Stimulated activated naive B cell treated with anti-CD40 and anti-IgM and Interleukin-4, amounts not matched to agents 10 μg/mL and 1 μg/mL and 100 μg/mL, for 72 hours (primary cell): Measurements from ENCODE around the gene TBC1D14.
"Not testable (repeated sequence)": the region's sequence is repeated elsewhere in the genome, so short reads cannot be mapped to it uniquely, and the experiment has no call there.

Source experiments
- ATAC-seq, 2 donors: fragments of 150-1000 bp; cut with Tn5 transposase; replicated peaks; 2 replicates each; pipeline ENCODE4 v1.10.0; 2021; ENCODE audit warnings: moderate library complexity in 1 of 2
- DNase-seq: peaks from one replicate; pipeline ENCODE4 v3.0.0; 2021
- H3K27ac Mint-ChIP-seq: one replicate; pipeline ENCODE4 v1.8.0; 2022; ENCODE audit warnings: mild to moderate bottlenecking, mixed read lengths
- H3K27me3 Mint-ChIP-seq, 2 donors: one replicate each; pipeline ENCODE4 v1.8.0; 2022; ENCODE audit warnings: mixed read lengths in 2 of 2
- H3K36me3 Mint-ChIP-seq, 2 donors: one replicate each; pipeline ENCODE4 v1.8.0; 2022; ENCODE audit warnings: mixed read lengths in 2 of 2, mild to moderate bottlenecking in 1 of 2
- H3K4me1 Mint-ChIP-seq, 2 donors: one replicate each; pipeline ENCODE4 v1.8.0; 2022; ENCODE audit warnings: mixed read lengths in 2 of 2, mild to moderate bottlenecking in 1 of 2
- H3K4me3 Mint-ChIP-seq, 2 donors: one replicate each; pipeline ENCODE4 v1.8.0; 2022; ENCODE audit warnings: mild to moderate bottlenecking in 2 of 2, mixed read lengths in 2 of 2, moderate library complexity in 1 of 2
- H3K9me3 Mint-ChIP-seq, 2 donors: one replicate each; pipeline ENCODE4 v1.8.0; 2022; ENCODE audit warnings: mixed read lengths in 2 of 2, mild to moderate bottlenecking in 1 of 2

Gene TBC1D14

GRCh38 chr4:6965329-6965728 lies 55.7 kb downstream of the TBC1D14 start:
- Mint-ChIP-seq H3K36me3 (peaks cover 31 to 50% of the 10 kb centered on the region in 2 donors), H3K27me3 (no peaks in the 10 kb centered on the region), H3K4me3 (peak overlapping the region; percentile 72 to 80), H3K4me1 (peaks cover 56 to 91% of the 10 kb centered on the region in 2 donors), H3K27ac (peak overlapping the region; percentile 91), H3K9me3 (no peaks in the 10 kb centered on the region)
- DNase-seq: no peak
- peak; percentile 1 to 17 for ATAC-seq

GRCh38 chr4:6967846-6968340 lies 58.3 kb downstream of the TBC1D14 start:
- H3K4me3 Mint-ChIP-seq: no peak overlapping the region
- DNase-seq (no peak), ATAC-seq (no peak)
- H3K27ac Mint-ChIP-seq: no peak overlapping the region
- H3K27me3 Mint-ChIP-seq: no peaks in the 10 kb centered on the region
- H3K36me3 Mint-ChIP-seq: peaks cover 29 to 45% of the 10 kb centered on the region in 2 donors
- peaks cover 46 to 77% of the 10 kb centered on the region in 2 donors for H3K4me1 Mint-ChIP-seq
- no peaks in the 10 kb centered on the region for H3K9me3 Mint-ChIP-seq

DNA sequence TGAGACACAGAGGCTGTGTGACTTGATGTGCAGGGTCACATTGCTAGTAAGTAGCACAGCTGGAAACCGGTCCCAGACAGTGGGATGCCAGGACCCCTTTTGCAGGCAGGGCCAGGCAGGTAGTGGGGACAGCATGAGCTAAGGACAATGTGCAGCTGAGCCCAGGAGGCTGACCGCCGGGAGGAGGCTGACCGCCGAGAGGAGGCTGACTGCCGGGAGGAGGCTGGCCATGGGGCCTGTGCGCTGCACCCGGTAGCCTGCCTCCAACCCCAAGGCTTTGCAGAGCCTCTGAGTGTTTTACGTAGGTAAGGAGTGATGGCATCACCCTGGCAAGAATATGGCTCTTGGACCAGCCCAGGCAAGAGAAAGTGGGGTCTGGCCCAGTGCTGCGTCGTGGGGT lies 58.9 kb downstream of the TBC1D14 start:
- ATAC-seq (no peak), DNase-seq (no peak)
- H3K9me3 Mint-ChIP-seq: no peaks in the 10 kb centered on the region
- H3K4me3 Mint-ChIP-seq: no peak overlapping the region
- H3K36me3 Mint-ChIP-seq: peaks cover 29 to 47% of the 10 kb centered on the region in 2 donors
- H3K27me3 Mint-ChIP-seq: no peaks in the 10 kb centered on the region
- H3K27ac Mint-ChIP-seq: peak overlapping the region; percentile 20
- peaks cover 42 to 76% of the 10 kb centered on the region in 2 donors for H3K4me1 Mint-ChIP-seq

DNA sequence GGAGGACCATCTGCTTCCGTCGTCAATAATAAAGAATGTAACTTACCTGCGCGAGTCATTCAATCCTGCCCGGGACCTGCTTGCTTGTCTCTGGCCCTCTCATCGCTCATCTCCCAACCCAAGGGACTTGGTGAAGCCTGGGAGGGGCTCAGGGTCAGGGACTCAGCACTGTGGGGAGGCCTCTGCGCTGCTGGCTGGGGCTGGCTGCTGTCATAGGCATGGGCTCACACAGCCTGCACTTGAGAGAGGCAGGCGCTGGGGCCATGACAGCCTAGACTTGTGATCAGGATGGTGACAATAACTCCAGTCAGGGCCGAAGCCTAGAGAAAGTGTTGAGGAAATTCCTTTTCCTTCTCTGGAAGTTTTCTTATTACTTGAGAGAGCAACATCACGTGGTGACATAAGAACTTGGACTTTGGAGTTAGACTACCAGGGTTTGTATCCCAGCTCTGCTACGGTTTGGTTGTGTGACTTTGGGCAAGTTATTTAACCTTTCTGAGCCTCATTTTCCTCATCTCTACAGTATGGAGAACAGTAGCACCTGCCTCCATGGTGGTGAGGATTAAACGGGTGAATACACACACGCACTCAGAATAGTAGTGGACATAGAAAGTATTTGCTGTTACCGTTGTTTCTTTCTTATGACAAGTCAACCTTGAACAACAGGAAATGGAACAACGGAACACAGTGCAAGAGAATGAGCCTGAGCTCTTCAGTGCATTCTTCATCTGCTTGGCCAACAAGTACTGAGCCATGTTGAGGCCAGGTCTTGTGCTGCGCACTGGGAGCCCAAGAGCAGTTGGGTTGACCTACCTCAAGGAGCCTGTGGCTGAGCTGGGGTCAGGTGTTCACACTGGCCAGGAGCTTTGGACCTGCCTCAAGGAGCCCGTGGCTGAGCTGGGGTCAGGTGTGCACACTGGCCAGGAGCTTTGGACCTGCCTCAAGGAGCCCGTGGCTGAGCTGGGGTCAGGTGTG lies 60.5 kb downstream of the TBC1D14 start:
- no peaks in the 10 kb centered on the region for H3K27me3 Mint-ChIP-seq
- ATAC-seq (peak; percentile 92), DNase-seq (no peak)
- peak overlapping the region; percentile 65 for H3K27ac Mint-ChIP-seq
- H3K4me1 Mint-ChIP-seq: peaks cover 38 to 67% of the 10 kb centered on the region in 2 donors
- no peaks in the 10 kb centered on the region for H3K9me3 Mint-ChIP-seq
- H3K4me3 Mint-ChIP-seq: peak overlapping the region; percentile 21 to 56
- peaks cover 29 to 42% of the 10 kb centered on the region in 2 donors for H3K36me3 Mint-ChIP-seq

- peak overlapping the region; percentile 31 for H3K27ac Mint-ChIP-seq
- ATAC-seq: no peak
- H3K4me3 Mint-ChIP-seq: no peak overlapping the region
- H3K27me3 Mint-ChIP-seq: no peaks in the 10 kb centered on the region
- peaks cover 31 to 42% of the 10 kb centered on the region in 2 donors for H3K36me3 Mint-ChIP-seq
- no peak for DNase-seq
- H3K4me1 Mint-ChIP-seq: peaks cover 28 to 62% of the 10 kb centered on the region in 2 donors
- H3K9me3 Mint-ChIP-seq: no peaks in the 10 kb centered on the region
These were observed 62.1 kb downstream of the TBC1D14 start for GRCh38 chr4:6971536-6972374.

DNA sequence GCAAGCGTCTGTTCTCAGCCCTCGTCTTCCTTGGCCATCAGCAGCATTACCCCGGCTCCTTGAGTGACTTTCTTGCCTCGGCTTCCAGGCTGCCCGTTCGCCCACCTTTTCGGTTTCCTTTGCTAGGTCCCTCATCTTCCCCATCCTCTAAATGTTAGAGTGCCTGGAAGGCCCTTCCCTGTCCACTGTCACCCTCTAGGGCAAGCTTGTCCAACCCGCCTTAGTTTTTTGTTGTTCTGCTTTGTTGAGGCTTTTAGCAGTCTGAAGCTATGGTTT lies 62.7 kb downstream of the TBC1D14 start:
- no peak for DNase-seq
- Mint-ChIP-seq H3K4me3 (no peak overlapping the region), H3K27me3 (no peaks in the 10 kb centered on the region), H3K4me1 (peaks cover 28 to 57% of the 10 kb centered on the region in 2 donors), H3K36me3 (peaks cover 31 to 39% of the 10 kb centered on the region in 2 donors), H3K27ac (no peak overlapping the region), H3K9me3 (no peaks in the 10 kb centered on the region)
- ATAC-seq: no peak

- no peak overlapping the region for H3K27ac Mint-ChIP-seq
- DNase-seq: no peak
- H3K4me1 Mint-ChIP-seq: peaks cover 28 to 53% of the 10 kb centered on the region in 2 donors
- no peak overlapping the region for H3K4me3 Mint-ChIP-seq
- H3K9me3 Mint-ChIP-seq: no peaks in the 10 kb centered on the region
- peaks cover 27 to 34% of the 10 kb centered on the region in 2 donors for H3K36me3 Mint-ChIP-seq
- no peaks in the 10 kb centered on the region for H3K27me3 Mint-ChIP-seq
- ATAC-seq: no peak
These were observed 63.3 kb downstream of the TBC1D14 start for GRCh38 chr4:6972911-6973310.

GRCh38 chr4:6974138-6974848 lies 64.7 kb downstream of the TBC1D14 start:
- ATAC-seq (peak; percentile 71 to 72), DNase-seq (peak; percentile 55)
- no peaks in the 10 kb centered on the region for H3K9me3 Mint-ChIP-seq
- peaks cover 21 to 27% of the 10 kb centered on the region in 2 donors for H3K36me3 Mint-ChIP-seq
- no peak overlapping the region for H3K4me3 Mint-ChIP-seq
- H3K4me1 Mint-ChIP-seq: peaks cover 19 to 41% of the 10 kb centered on the region in 2 donors
- H3K27me3 Mint-ChIP-seq: no peaks in the 10 kb centered on the region
- no peak overlapping the region for H3K27ac Mint-ChIP-seq

DNA sequence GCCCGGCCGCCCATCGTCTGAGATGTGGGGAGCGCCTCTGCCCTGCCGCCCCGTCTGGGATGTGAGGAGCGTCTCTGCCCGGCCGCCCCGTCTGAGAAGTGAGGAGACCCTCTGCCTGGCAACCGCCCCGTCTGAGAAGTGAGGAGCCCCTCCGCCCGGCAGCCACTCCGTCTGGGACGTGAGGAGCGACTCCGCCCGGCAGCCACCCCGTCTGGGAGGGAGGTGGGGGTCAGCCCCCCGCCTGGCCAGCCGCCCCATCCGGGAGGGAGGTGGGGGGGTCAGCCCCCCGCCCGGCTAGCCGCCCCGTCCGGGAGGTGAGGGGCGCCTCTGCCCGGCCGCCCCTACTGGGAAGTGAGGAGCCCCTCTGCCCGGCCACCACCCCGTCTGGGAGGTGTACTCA lies 68.2 kb downstream of the TBC1D14 start:
- not testable (repeated sequence) for H3K4me3 Mint-ChIP-seq, H3K27ac Mint-ChIP-seq, ATAC-seq, H3K27me3 Mint-ChIP-seq, DNase-seq, H3K9me3 Mint-ChIP-seq
- Mint-ChIP-seq H3K4me1 (peaks cover 6 to 20% of the 10 kb centered on the region in 2 donors), H3K36me3 (peaks cover 7 to 17% of the 10 kb centered on the region in 2 donors)

DNA sequence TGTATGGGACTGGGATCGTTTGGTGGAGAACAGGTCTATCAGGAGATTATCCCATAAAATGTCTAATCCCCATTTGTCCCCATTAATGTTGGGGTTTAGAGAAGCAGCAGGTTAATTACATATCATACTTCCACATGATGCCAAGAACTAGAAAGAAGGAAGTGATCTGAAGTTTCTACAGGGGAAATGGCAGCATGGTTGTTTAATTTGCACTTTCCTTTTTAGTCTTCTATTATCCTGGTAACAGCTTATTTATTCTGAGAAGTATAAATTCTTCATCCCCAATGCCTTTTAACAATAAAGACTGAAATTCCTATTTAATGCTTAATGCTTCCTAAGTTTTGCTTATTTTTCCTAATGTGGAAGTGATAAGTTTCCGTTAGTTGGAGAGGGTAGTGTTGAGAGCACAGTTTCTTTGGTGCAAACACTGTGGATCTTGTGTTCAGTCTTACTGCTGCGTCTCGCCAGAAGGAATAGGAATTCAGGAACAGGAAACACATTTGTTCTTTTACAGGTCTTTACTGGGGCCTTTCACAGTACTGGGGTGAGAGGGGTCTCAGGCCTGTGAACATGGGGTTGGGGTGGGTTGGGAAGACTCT lies 74.0 kb downstream of the TBC1D14 start:
- Mint-ChIP-seq H3K27me3 (no peaks in the 10 kb centered on the region), H3K4me1 (peaks cover 21 to 50% of the 10 kb centered on the region in 2 donors), H3K4me3 (no peak overlapping the region), H3K27ac (no peak overlapping the region), H3K9me3 (no peaks in the 10 kb centered on the region), H3K36me3 (peaks cover 6 to 14% of the 10 kb centered on the region in 2 donors)
- no peak for DNase-seq
- no peak for ATAC-seq

DNA sequence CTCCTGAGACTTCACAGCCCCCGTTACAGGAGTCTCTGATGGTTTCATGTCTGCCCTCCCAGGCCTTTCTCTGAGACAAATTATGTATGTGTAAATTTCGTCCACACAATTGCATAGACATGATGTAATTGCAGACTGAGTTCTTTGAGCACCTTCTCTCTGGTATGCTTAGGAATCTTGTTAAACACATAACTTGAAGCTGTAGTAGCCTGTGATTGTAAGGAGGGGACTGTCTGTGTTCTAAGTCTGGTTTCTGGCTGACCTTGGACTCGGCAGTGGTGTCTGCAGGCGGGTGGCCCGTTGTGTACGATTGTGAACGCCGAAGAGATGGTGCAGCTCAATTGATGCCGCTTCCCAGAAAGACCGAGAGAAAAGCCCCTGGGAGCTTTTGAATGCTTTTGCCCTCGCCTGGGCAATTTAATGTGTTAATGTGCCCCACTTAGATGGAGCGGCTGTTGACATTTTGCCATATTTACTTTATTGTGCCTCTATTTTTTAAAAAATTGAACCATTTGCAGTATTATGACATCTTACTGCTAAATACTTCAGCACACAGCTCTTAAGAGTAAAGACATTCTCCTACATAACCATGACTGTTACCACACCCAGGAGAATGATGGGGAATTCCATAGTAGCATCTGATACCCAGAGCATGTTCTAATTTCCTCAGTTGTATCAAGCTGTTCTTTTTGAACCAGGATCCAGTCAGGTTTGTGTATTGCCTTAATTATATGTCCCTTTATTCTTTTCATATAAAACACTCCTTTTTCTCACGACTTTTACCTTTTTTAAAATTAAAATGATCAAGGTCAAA lies 75.2 kb downstream of the TBC1D14 start:
- DNase-seq (no peak), ATAC-seq (no peak)
- Mint-ChIP-seq H3K27me3 (no peaks in the 10 kb centered on the region), H3K4me3 (peak overlapping the region; percentile 40 to 98), H3K4me1 (peaks cover 29 to 61% of the 10 kb centered on the region in 2 donors), H3K9me3 (no peaks in the 10 kb centered on the region), H3K36me3 (peaks cover 2 to 9% of the 10 kb centered on the region in 2 donors), H3K27ac (peak overlapping the region; percentile 86)

GRCh38 chr4:6986072-6986780 lies 76.6 kb downstream of the TBC1D14 start:
- no peaks in the 10 kb centered on the region for H3K9me3 Mint-ChIP-seq
- peak; percentile 30 for ATAC-seq
- peaks cover 2 to 6% of the 10 kb centered on the region in 2 donors for H3K36me3 Mint-ChIP-seq
- peak overlapping the region; percentile 98 for H3K27ac Mint-ChIP-seq
- no peaks in the 10 kb centered on the region for H3K27me3 Mint-ChIP-seq
- peak overlapping the region; percentile 91 to 98 for H3K4me3 Mint-ChIP-seq
- DNase-seq: no peak
- H3K4me1 Mint-ChIP-seq: peaks cover 35 to 70% of the 10 kb centered on the region in 2 donors
